Tibial artery (tissue), 4 donors: ENCODE data around the gene ABCC1.

ENCODE experiments used
- DNase-seq, 2 donors: peaks; one replicate each; pipeline ENCODE4 v3.0.0-alpha.2; 2019
- H3K27ac ChIP-seq, 2 donors: fragments of 200-600 bp; sonication (generic) in 1 of 2; 1 replicate in 1 of 2; 2 replicates in 1 of 2; pipeline ENCODE4 v1.5.1; 2018 to 2019; ENCODE audit warnings: mild to moderate bottlenecking in 1 of 2
- H3K27me3 ChIP-seq, 2 donors: fragments of 200-600 bp; sonication (generic) in 1 of 2; one replicate each; pipeline versions ENCODE4 v1.5.1 to v1.6.0; 2016 to 2019
- H3K36me3 ChIP-seq, 3 donors: fragments of 200-600 bp; sonication (generic) in 2 of 3; one replicate each; pipeline ENCODE4 v1.5.1; 2016 to 2019; ENCODE audit warnings: mild to moderate bottlenecking in 2 of 3
- H3K4me1 ChIP-seq, 4 donors: fragments of 200-600 bp; sonication (generic) in 2 of 4; 1 replicate in 3 of 4; 2 replicates in 1 of 4; pipeline ENCODE4 v1.5.1; 2016 to 2019
- H3K4me3 ChIP-seq, 2 donors: fragments of 200-600 bp; sonication (generic) in 1 of 2; 1 replicate in 1 of 2; 2 replicates in 1 of 2; pipeline ENCODE4 v1.5.1; 2018 to 2019; ENCODE audit warnings: mild to moderate bottlenecking in 2 of 2
- H3K9me3 ChIP-seq, 3 donors: fragments of 200-600 bp; sonication (generic) in 1 of 3; one replicate each; pipeline ENCODE4 v1.5.1; 2016 to 2019
- intact Hi-C: fragments of 100-400 bp; cut with DNase I; formaldehyde crosslinking; loops from one replicate; pipeline ENCODE4 v1.15.0; 2023; ENCODE audit warnings: low total_unique reads
- TF ChIP-seq, protein P1 (sequence below), 2 experiments: fragments of 200-600 bp in 1 of 2; fragments of 450-650 bp in 1 of 2; IDR thresholded peaks; one replicate each; pipeline ENCODE4 v1.5.1; 2017 to 2019; ENCODE audit warnings: antibody characterized with exemption in 2 of 2, mild to moderate bottlenecking in 1 of 2, moderate library complexity in 1 of 2

The ABCC1 gene

DNA sequence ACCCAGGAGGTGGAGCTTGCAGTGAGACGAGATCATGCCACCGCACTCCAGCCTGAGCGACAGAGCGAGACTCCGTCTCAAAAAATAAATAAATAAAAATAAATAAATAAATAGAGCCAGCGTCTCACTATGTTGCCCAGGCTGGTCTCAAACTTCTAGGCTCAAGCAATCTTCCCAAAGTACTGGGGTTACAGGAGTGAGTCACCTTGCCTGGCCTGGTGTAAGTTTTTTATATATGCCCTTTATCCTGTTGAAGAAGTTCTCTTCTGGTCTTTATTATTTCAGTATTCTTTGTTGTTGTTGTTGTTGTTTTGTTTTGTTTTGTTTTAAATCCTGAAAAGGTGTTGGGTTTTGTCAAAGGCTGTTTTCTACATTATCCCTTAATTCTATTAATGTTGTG is 30.1 kb upstream of the ABCC1 start:
- no peaks in the 10 kb centered on the region for H3K36me3 ChIP-seq
- no peak overlapping the region for H3K4me3 ChIP-seq
- no peak overlapping the region for H3K27ac ChIP-seq
- DNase-seq: no peak
- H3K4me1 ChIP-seq: no peaks in the 10 kb centered on the region
- no peaks in the 10 kb centered on the region for H3K27me3 ChIP-seq
- H3K9me3 ChIP-seq: no peaks in the 10 kb centered on the region
- TF ChIP-seq, protein P1, sequence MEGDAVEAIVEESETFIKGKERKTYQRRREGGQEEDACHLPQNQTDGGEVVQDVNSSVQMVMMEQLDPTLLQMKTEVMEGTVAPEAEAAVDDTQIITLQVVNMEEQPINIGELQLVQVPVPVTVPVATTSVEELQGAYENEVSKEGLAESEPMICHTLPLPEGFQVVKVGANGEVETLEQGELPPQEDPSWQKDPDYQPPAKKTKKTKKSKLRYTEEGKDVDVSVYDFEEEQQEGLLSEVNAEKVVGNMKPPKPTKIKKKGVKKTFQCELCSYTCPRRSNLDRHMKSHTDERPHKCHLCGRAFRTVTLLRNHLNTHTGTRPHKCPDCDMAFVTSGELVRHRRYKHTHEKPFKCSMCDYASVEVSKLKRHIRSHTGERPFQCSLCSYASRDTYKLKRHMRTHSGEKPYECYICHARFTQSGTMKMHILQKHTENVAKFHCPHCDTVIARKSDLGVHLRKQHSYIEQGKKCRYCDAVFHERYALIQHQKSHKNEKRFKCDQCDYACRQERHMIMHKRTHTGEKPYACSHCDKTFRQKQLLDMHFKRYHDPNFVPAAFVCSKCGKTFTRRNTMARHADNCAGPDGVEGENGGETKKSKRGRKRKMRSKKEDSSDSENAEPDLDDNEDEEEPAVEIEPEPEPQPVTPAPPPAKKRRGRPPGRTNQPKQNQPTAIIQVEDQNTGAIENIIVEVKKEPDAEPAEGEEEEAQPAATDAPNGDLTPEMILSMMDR (IDR thresholded peaks at IDR 0.05): no peak
- intact Hi-C loops: no loop called here

DNA sequence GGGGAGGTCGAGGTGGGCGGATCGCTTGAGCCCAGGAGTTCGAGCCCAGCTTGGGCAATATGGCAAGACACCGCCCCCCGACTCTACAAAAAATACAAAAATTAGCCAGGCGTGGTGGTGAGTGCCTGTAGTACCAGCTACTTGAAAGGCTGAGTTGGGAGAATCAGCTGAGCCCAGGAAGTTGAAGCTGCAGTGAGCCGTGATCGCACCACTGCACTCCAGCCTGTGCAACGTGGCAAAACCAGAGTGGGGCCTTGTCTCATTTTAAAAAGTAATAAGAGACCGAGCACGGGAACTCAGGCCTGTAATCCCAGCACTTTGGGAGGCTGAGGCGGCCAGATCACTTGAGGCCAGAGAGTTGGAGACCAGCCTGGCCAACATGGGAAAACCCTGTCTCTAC is 24.4 kb upstream of the ABCC1 start:
- no peak overlapping the region for H3K4me3 ChIP-seq
- intact Hi-C loops: no loop called here
- TF ChIP-seq, protein P1 (IDR thresholded peaks at IDR 0.05): no peak
- no peaks in the 10 kb centered on the region for H3K36me3 ChIP-seq
- H3K4me1 ChIP-seq: no peaks in the 10 kb centered on the region
- H3K9me3 ChIP-seq: no peaks in the 10 kb centered on the region
- no peak overlapping the region for H3K27ac ChIP-seq
- H3K27me3 ChIP-seq: no peaks in the 10 kb centered on the region
- DNase-seq: no peak

DNA sequence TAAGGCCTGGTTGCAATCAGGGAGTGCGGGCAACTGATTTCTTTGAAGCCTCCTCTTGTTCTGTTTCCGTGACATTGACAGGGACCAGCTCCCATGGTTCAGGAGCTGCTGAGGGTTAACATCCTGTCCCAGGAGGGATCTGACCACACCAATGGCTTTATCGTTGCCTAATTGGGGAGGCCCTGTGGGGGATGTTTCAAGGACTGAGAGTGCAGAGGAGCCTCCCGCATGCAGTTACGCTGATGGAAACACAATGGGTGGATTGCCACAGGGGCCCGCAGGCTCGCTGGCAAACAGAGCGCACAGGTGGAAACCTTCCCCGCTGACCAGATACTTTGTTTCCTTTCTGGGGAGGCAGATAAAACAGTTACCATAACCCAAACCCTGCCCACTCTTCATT is 23.8 kb upstream of the ABCC1 start:
- Histone ChIP-seq H3K27ac (no peak overlapping the region), H3K36me3 (no peaks in the 10 kb centered on the region), H3K27me3 (no peaks in the 10 kb centered on the region), H3K4me1 (no peaks in the 10 kb centered on the region), H3K9me3 (no peaks in the 10 kb centered on the region), H3K4me3 (no peak overlapping the region)
- intact Hi-C loops: no loop called here
- no peak for DNase-seq
- TF ChIP-seq, protein P1 (IDR thresholded peaks at IDR 0.05): no peak

DNA sequence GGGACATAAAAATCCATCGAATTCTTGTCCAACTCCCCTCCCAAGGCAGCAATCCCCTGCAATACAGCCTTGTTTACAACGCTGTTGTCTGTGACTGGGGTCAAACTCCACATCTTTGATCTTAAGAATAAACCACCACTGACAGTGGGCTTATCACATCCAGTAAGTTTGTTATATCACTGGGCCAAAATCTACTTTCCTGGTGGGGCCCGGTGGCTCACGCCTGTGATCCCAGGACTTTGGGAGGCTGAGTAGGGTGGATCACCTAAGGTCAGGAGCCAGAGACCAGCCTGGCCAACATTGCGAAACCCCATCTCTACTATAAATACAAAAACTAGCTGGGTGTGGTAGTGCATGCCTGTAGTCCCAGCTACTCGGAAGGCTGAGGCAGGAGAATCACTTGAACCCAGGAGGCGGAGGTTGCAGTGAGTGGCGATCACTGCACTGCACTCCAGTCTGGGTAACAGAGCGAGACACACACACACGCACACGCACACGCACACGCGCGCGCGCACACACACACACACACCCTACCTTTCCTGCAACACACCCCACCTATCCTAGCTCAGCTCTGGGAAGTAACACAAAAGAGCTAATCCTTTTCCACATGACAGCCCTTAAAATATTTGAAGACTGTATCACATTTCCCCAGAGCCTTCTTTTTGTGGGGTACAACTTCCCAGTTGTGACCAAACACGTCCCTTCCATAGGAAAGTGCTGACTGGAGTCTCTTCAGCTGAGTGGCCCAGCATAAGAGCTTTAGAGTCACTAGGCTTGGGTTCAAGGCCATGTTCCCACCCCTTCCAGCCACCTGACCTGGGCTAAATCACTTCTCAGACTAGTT is 20.9 kb upstream of the ABCC1 start:
- TF ChIP-seq, protein P1 (IDR thresholded peaks at IDR 0.05): no peak
- no peak overlapping the region for H3K27ac ChIP-seq
- no peaks in the 10 kb centered on the region for H3K4me1 ChIP-seq
- H3K27me3 ChIP-seq: no peaks in the 10 kb centered on the region
- DNase-seq: no peak
- H3K9me3 ChIP-seq: no peaks in the 10 kb centered on the region
- no peaks in the 10 kb centered on the region for H3K36me3 ChIP-seq
- intact Hi-C loops: no loop called here
- H3K4me3 ChIP-seq: no peak overlapping the region

DNA sequence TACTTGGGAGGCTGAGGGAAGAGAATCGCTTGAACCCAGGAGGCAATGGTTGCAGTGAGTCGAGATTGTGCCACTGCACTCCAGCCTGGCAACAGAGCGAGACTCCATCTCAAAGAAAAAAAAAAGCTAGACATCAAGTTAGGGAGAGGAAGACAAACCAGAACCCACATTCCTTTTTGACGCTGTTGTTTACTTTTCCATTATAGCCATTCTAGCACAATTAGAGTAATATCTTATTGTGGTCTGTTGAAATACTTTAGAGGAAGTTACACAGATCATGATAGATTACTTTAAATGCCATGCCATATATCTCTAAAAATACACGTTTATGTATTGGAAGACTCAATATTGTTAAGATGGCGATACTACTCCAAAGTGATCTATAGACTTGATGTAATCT is 16.5 kb upstream of the ABCC1 start:
- Histone ChIP-seq H3K36me3 (no peaks in the 10 kb centered on the region), H3K27me3 (no peaks in the 10 kb centered on the region), H3K9me3 (no peaks in the 10 kb centered on the region), H3K27ac (no peak overlapping the region), H3K4me3 (no peak overlapping the region), H3K4me1 (no peaks in the 10 kb centered on the region)
- no peak for DNase-seq
- intact Hi-C loops: no loop called here
- TF ChIP-seq, protein P1 (IDR thresholded peaks at IDR 0.05): no peak
